Measurements from ENCODE around the gene CPA5.

DNA sequence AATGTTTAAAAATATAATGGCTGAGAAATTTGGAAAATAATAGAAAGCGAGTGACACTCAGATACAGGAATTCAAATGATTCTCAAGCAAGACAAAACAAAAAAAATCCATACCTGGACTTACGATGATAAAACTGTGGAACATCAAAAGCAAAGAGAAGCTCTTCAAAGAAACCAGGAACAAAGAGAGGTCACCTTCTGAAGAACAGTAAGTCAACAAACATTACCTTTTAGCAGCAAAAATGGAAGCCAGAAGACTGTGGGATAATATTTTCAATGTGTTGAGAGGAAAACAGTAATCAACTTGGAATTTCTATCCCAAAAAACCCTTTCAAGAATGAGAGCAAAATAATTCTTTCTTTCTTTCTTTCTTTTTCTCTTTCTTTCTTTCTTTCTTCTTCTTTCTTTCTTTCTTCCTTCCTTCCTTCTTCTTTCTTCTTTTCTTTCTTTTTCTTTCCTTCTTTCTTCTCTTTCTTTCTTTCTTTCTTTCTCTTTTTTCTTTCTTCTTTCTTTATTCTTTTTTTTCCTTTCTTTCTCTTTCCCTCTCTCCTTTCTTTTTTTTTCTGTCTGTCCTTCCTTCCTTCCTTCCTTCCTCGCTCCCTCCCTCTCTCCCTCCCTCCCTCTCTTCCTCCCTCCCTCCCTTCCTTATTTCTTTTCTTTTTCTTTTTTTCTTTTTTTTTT is 1.8 kb upstream of the CPA5 start:
- TF ChIP-seq SP1 (IDR thresholded peaks at IDR 0.05; ENCODE audit: low read depth, low read length) (no peak), SP2 (IDR thresholded peaks at IDR 0.05; ENCODE audit: low read length) (no peak), POLR2A (IDR thresholded peaks at IDR 0.05; ENCODE audit: control extremely low read depth in 1 of 2, low read depth in 2 of 2, low read length in 2 of 2) (no peak), NRF1 (IDR thresholded peaks at IDR 0.05; ENCODE audit: low read depth, low read length) (no peak), POLR2AphosphoS5 (IDR thresholded peaks at IDR 0.05; ENCODE audit: low read depth, low read length) (no peak), GTF2F1 (IDR thresholded peaks at IDR 0.05; ENCODE audit: borderline replicate concordance, low read depth, low read length) (no peak), CEBPB (IDR thresholded peaks at IDR 0.05; ENCODE audit: low read depth, low read length) (no peak), MAFK (IDR thresholded peaks at IDR 0.05; ENCODE audit: low read depth, low read length) (no peak), RNF2 (IDR thresholded peaks at IDR 0.05; ENCODE audit: borderline replicate concordance, low read depth, low read length, missing control alignments, poor library complexity, severe bottlenecking) (no peak)
- TF ChIP-seq, protein P1, sequence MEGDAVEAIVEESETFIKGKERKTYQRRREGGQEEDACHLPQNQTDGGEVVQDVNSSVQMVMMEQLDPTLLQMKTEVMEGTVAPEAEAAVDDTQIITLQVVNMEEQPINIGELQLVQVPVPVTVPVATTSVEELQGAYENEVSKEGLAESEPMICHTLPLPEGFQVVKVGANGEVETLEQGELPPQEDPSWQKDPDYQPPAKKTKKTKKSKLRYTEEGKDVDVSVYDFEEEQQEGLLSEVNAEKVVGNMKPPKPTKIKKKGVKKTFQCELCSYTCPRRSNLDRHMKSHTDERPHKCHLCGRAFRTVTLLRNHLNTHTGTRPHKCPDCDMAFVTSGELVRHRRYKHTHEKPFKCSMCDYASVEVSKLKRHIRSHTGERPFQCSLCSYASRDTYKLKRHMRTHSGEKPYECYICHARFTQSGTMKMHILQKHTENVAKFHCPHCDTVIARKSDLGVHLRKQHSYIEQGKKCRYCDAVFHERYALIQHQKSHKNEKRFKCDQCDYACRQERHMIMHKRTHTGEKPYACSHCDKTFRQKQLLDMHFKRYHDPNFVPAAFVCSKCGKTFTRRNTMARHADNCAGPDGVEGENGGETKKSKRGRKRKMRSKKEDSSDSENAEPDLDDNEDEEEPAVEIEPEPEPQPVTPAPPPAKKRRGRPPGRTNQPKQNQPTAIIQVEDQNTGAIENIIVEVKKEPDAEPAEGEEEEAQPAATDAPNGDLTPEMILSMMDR (IDR thresholded peaks at IDR 0.05; ENCODE audit: control extremely low read depth in 1 of 3, insufficient read depth in 1 of 3, low read depth in 1 of 3, low read length in 3 of 3), result no peak
- TF ChIP-seq, protein P2, sequence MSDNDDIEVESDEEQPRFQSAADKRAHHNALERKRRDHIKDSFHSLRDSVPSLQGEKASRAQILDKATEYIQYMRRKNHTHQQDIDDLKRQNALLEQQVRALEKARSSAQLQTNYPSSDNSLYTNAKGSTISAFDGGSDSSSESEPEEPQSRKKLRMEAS (IDR thresholded peaks at IDR 0.05), result no peak
- TF ChIP-seq, protein P3, sequence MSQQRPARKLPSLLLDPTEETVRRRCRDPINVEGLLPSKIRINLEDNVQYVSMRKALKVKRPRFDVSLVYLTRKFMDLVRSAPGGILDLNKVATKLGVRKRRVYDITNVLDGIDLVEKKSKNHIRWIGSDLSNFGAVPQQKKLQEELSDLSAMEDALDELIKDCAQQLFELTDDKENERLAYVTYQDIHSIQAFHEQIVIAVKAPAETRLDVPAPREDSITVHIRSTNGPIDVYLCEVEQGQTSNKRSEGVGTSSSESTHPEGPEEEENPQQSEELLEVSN (IDR thresholded peaks at IDR 0.05), result no peak

Measured in H1 (cell line).